ENCODE measurements around the gene CES5A.

DNA sequence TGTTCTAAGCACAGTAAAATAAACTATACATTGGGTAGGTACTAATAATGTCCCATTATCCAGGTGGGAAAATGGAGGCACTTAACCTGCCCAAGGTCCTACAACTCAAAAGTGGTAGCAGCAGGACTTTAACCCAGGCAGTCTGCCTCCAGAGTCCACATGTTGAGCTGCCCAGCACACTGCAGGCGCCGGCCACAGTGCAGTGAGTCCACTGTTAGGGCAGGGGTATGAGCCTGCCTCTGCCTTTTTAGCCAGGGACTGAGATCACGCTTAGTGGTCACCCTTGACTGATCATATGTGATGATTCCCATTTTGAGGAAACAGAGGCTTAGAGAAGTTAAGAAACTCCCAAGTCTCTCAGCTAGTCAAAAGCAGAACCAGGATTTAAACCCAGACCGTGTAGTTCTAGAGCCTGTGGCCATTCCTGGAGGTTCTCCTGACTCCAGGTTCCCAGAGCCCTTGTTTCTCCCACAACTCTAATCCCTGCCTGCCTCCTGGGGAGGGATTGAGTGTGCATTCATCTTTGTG lies 50.6 kb downstream of the CES5A start:
- TF ChIP-seq, protein P1, sequence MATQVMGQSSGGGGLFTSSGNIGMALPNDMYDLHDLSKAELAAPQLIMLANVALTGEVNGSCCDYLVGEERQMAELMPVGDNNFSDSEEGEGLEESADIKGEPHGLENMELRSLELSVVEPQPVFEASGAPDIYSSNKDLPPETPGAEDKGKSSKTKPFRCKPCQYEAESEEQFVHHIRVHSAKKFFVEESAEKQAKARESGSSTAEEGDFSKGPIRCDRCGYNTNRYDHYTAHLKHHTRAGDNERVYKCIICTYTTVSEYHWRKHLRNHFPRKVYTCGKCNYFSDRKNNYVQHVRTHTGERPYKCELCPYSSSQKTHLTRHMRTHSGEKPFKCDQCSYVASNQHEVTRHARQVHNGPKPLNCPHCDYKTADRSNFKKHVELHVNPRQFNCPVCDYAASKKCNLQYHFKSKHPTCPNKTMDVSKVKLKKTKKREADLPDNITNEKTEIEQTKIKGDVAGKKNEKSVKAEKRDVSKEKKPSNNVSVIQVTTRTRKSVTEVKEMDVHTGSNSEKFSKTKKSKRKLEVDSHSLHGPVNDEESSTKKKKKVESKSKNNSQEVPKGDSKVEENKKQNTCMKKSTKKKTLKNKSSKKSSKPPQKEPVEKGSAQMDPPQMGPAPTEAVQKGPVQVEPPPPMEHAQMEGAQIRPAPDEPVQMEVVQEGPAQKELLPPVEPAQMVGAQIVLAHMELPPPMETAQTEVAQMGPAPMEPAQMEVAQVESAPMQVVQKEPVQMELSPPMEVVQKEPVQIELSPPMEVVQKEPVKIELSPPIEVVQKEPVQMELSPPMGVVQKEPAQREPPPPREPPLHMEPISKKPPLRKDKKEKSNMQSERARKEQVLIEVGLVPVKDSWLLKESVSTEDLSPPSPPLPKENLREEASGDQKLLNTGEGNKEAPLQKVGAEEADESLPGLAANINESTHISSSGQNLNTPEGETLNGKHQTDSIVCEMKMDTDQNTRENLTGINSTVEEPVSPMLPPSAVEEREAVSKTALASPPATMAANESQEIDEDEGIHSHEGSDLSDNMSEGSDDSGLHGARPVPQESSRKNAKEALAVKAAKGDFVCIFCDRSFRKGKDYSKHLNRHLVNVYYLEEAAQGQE (IDR thresholded peaks at IDR 0.05; ENCODE audit: low read depth): no peak
- TF ChIP-seq EP300 (IDR thresholded peaks at IDR 0.05; ENCODE audit: borderline replicate concordance) (no peak), CEBPB (IDR thresholded peaks at IDR 0.05) (no peak), EGR1 (IDR thresholded peaks at IDR 0.05) (no peak), RAD21 (IDR thresholded peaks at IDR 0.05; ENCODE audit: low read depth) (no peak), FOXM1 (IDR thresholded peaks at IDR 0.05; ENCODE audit: borderline replicate concordance, low read depth) (no peak), CREB1 (IDR thresholded peaks at IDR 0.05; ENCODE audit: low read depth) (no peak)
- TF ChIP-seq, protein P2, sequence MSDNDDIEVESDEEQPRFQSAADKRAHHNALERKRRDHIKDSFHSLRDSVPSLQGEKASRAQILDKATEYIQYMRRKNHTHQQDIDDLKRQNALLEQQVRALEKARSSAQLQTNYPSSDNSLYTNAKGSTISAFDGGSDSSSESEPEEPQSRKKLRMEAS (IDR thresholded peaks at IDR 0.05): no peak

Measured in Ishikawa (cell line).